Hepatocyte (in vitro differentiated cells): ENCODE measurements around the gene ZBED4.

Experiments used
- CTCF ChIP-seq: fragments of 200-600 bp; sonication (generic); IDR thresholded peaks from 2 replicates; pipeline ENCODE4 v1.5.1; 2016; ENCODE audit warnings: antibody characterized with exemption, mild to moderate bottlenecking; ENCODE audit not compliant: poor library complexity
- EZH2phosphoT487 ChIP-seq: fragments of 200-600 bp; sonication (generic); IDR thresholded peaks from one replicate; pipeline ENCODE4 v1.6.1; 2018; ENCODE audit warnings: antibody characterized with exemption, mild to moderate bottlenecking, low read depth, moderate library complexity; ENCODE audit not compliant: unreplicated experiment, severe bottlenecking

DNA sequence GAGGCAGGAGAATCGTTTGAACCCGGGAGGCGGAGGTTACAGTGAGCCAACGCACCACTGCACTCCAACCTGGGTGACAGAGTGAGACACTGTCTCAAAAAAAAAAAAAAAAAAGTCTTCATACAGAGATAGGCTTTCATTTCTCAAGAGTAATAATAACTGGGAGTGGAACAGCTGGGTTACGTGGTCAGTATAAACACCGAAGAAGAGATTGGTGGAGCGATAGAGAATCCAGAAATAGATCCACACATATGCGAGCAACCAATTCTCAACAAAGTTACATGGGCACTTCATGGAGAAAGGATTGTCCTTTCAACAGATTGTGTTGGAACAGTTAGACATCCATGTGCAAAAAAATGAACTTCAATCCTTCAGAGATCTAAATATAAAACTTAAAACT is 24.6 kb downstream of the ZBED4 start:
- no peak for TF ChIP-seq CTCF
- TF ChIP-seq EZH2phosphoT487, result no peak
